Right lobe of liver (tissue), 6 donors: Measurements from ENCODE around the gene GRIN2C. TPM values are rescaled to one million over a fixed set of nuclear protein-coding genes. Genes with fewer than 3 reads are reported as not detected.

Experiments
- ATAC-seq, 4 donors: fragments of 200-7000 bp; cut with Tn5 transposase; one replicate each; pipeline ENCODE4 v1.9.1; 2020; ENCODE audit warnings: mild to moderate bottlenecking in 4 of 4, moderate library complexity in 4 of 4
- DNase-seq, 3 donors: peaks; one replicate each; pipeline ENCODE4 v3.0.0-alpha.2; 2020
- H3K27ac ChIP-seq, 3 donors: fragments of 200-600 bp; one replicate each; pipeline ENCODE4 v1.8.0; 2022
- H3K27me3 ChIP-seq, 2 donors: fragments of 200-600 bp; one replicate each; pipeline ENCODE4 v1.8.0; 2022
- H3K36me3 ChIP-seq, 4 donors: fragments of 200-600 bp; sonication (generic) in 1 of 4; one replicate each; pipeline versions ENCODE4 v1.5.1 to v1.8.0; 2017 to 2022; ENCODE audit warnings: control low read depth in 1 of 4
- H3K4me1 ChIP-seq, 4 donors: fragments of 200-600 bp; sonication (generic) in 1 of 4; one replicate each; pipeline versions ENCODE4 v1.5.1 to v1.8.0; 2017 to 2022; ENCODE audit warnings: control low read depth in 1 of 4
- H3K4me3 ChIP-seq, 3 donors: fragments of 200-600 bp; one replicate each; pipeline ENCODE4 v1.8.0; 2022
- H3K9me3 ChIP-seq, 4 donors: fragments of 200-600 bp; sonication (generic) in 1 of 4; one replicate each; pipeline versions ENCODE4 v1.5.1 to v1.8.0; 2017 to 2022; ENCODE audit warnings: control low read depth in 1 of 4
- CTCF ChIP-seq, 4 donors: fragments of 200-600 bp in 3 of 4; fragments of 450-650 bp in 1 of 4; IDR thresholded peaks; one replicate each; pipeline versions ENCODE4 v1.5.1 to v1.8.0; 2016 to 2022; ENCODE audit warnings: antibody characterized with exemption in 4 of 4, mild to moderate bottlenecking in 2 of 4
- POLR2A ChIP-seq: fragments of 450-650 bp; IDR thresholded peaks from one replicate; pipeline ENCODE4 v1.6.1; 2017; ENCODE audit warnings: antibody characterized with exemption, mild to moderate bottlenecking
- WGBS: methylation state at CpG from one replicate; pipeline ENCODE4 v1.1.6; 2018; ENCODE audit warnings: low coverage, low lambda C conversion rate; ENCODE audit not compliant: insufficient coverage; ENCODE audit errors: missing lambda C conversion rate; 5-methylcytosine and 5-hydroxymethylcytosine counted together
- intact Hi-C, 2 donors: fragments of 100-400 bp; cut with DNase I; formaldehyde crosslinking; loops; one replicate each; pipeline versions ENCODE4 v1.11.2 to v1.14.1; 2022
- total RNA-seq, 6 experiments: library from RNA; depleted of rRNA in 2 of 6; stranded (reverse); fragments of >200 nt in 2 of 6; fragmentation: NEBNext Ultra II Directional in 3 of 6; extraction: Animal tissue kit (Norgen Biotek cat#: 25700) in 3 of 6; gene quantifications; one replicate each; pipeline versions ENCODE4 v1.1.0 to v1.2.4, GENCODE V29; 2016 to 2023
- donor health status: DM: no; HTN: yes; CAD: no.
- donor health status: DM: no; HTN: no; CAD: no.
- donor health status: DM: no; HTN: no; CAD: no.
- donor health status: DM: no; HTN: yes; CAD: no.
- donor health status: DM: no; HTN: yes; CAD: no.

Gene GRIN2C
- total RNA-seq, 6 experiments from 2014 or later: 0.10 to 0.13 TPM; not detected in 4

- Histone ChIP-seq H3K4me1 (peaks cover 0 to 12% (median 4%) of the 10 kb centered on the region in 4 donors), H3K36me3 (no peaks in the 10 kb centered on the region), H3K27me3 (no peaks in the 10 kb centered on the region), H3K4me3 (no peak overlapping the region), H3K9me3 (no peaks in the 10 kb centered on the region), H3K27ac (no peak overlapping the region)
- no peak for DNase-seq
- no peak for ATAC-seq
- 95% methylated on average over 4 of the region's 6 CpGs for WGBS
- intact Hi-C loops: no loop called here
- TF ChIP-seq POLR2A (no peak), CTCF (IDR thresholded peaks at IDR 0.05) (no peak)
Observed at GRCh38 chr17:74875977-74876593, 16.4 kb upstream of the GRIN2C start.

- no peak for DNase-seq
- intact Hi-C loops: no loop called here
- no peak for TF ChIP-seq CTCF (IDR thresholded peaks at IDR 0.05)
- TF ChIP-seq POLR2A: no peak
- Histone ChIP-seq H3K36me3 (no peaks in the 10 kb centered on the region), H3K9me3 (no peaks in the 10 kb centered on the region), H3K27me3 (no peaks in the 10 kb centered on the region), H3K27ac (no peak overlapping the region), H3K4me1 (peaks cover 0 to 12% (median 4%) of the 10 kb centered on the region in 4 donors), H3K4me3 (no peak overlapping the region)
- WGBS: 60% methylated on average over 3 of the region's 5 CpGs
- peak in 1 of 4 donors; percentile 7 for ATAC-seq
Observed at GRCh38 chr17:74875155-74875976, 15.7 kb upstream of the GRIN2C start.

- Histone ChIP-seq H3K27ac (no peak overlapping the region), H3K27me3 (no peaks in the 10 kb centered on the region), H3K4me3 (no peak overlapping the region), H3K36me3 (no peaks in the 10 kb centered on the region), H3K4me1 (peaks cover 0 to 12% (median 4%) of the 10 kb centered on the region in 4 donors), H3K9me3 (no peaks in the 10 kb centered on the region)
- intact Hi-C loops: no loop called here
- DNase-seq (no peak), ATAC-seq (no peak)
- no peak for TF ChIP-seq CTCF (IDR thresholded peaks at IDR 0.05)
- TF ChIP-seq POLR2A: no peak
- 97% methylated on average over 5 of the region's 5 CpGs for WGBS
Observed at GRCh38 chr17:74874615-74875037, 14.9 kb upstream of the GRIN2C start.

GRCh38 chr17:74873874-74874614, 14.4 kb upstream of the GRIN2C start:
- Histone ChIP-seq H3K27me3 (no peaks in the 10 kb centered on the region), H3K9me3 (no peaks in the 10 kb centered on the region), H3K36me3 (no peaks in the 10 kb centered on the region), H3K4me1 (peaks cover 0 to 12% (median 4%) of the 10 kb centered on the region in 4 donors), H3K4me3 (peak overlapping the region; percentile 59 to 74 (median 62)), H3K27ac (peak overlapping the region; percentile 69 to 90 (median 84))
- intact Hi-C loops: no loop called here
- no peak for ATAC-seq
- no peak for TF ChIP-seq CTCF (IDR thresholded peaks at IDR 0.05)
- no peak for TF ChIP-seq POLR2A
- DNase-seq: no peak
- WGBS: 60% methylated on average over 6 of the region's 6 CpGs
